Astrocyte of the spinal cord (primary cell): ENCODE data around the gene SNN.

Source experiments
- DNase-seq: peaks from one replicate; pipeline ENCODE4 v3.0.0; 2011; ENCODE audit warnings: low read depth, low spot score
- H3K4me3 ChIP-seq: 2 replicates; pipeline ENCODE4 v1.5.1; 2011; ENCODE audit warnings: low read depth, mild to moderate bottlenecking, low read length, moderate library complexity
- CTCF ChIP-seq: IDR thresholded peaks from 2 replicates; pipeline ENCODE4 v1.5.1; 2012; ENCODE audit warnings: low read depth, mild to moderate bottlenecking, low read length, inconsistent platforms
- in situ Hi-C: cut with HindIII; loops from 2 replicates; pipeline ENCODE4 v1.10.0; 2017; ENCODE audit warnings: low sequenced_read_pairs

Gene SNN

DNA sequence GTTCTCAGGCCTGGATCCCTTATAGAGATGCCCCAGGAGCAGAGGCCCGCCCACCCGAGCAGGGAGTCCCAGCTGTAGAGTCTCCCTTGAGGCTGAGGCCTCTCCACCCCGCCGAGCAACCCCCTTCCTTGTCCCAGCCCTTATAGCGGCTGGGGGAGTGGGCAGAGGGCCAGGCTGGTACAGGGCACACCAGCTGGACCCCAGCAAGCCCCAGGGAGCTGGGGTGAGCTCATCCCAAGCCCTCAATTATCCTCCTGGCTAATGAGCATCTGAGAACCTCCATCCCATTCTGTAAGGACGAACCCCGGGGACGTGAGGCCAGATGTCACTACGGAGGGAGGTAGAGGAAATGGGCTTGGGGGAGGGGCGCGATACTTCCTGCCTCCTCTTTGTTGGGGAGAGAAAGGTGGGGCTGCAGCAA lies 3.2 kb upstream of the SNN start:
- no peak for DNase-seq
- no peak overlapping the region for H3K4me3 ChIP-seq
- no peak for TF ChIP-seq CTCF
- in situ Hi-C loops: no loop called here

GRCh38 chr16:11666103-11667055 lies 1.9 kb upstream of the SNN start:
- no peak for DNase-seq
- TF ChIP-seq CTCF: no peak
- H3K4me3 ChIP-seq: no peak overlapping the region
- in situ Hi-C loops: no loop called here

DNA sequence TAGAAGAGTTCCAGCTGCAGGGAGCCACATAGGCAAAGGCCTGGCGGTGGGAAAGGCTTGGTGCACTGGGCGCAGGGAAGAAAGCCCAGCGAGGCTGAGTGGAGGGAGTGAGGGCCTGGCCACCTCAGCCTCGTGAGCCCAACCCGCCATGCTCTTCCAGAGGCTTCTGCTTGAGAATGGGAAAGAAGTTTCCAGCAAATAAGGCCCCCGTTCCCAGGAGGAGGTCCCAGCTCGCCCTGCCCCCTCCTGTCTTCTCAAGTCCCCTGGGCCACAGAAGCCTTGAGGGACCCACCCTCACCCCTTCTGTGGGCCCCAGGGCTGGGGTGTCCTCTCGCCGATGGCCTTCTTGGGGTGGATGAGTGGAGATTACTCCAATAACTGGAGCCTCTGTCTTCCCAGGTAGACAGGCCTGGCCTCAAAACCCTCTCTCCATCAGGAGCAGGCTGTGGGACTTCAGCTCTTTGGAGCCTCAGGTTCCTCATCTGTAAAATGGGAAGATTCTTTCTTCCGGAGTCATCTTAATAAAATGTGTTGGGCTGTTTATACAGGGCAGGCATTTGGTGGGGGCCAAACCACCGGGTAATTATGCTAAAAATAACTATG lies 933 bp upstream of the SNN start:
- DNase-seq: no peak
- no peak overlapping the region for H3K4me3 ChIP-seq
- in situ Hi-C loops: no loop called here
- TF ChIP-seq CTCF: no peak

DNA sequence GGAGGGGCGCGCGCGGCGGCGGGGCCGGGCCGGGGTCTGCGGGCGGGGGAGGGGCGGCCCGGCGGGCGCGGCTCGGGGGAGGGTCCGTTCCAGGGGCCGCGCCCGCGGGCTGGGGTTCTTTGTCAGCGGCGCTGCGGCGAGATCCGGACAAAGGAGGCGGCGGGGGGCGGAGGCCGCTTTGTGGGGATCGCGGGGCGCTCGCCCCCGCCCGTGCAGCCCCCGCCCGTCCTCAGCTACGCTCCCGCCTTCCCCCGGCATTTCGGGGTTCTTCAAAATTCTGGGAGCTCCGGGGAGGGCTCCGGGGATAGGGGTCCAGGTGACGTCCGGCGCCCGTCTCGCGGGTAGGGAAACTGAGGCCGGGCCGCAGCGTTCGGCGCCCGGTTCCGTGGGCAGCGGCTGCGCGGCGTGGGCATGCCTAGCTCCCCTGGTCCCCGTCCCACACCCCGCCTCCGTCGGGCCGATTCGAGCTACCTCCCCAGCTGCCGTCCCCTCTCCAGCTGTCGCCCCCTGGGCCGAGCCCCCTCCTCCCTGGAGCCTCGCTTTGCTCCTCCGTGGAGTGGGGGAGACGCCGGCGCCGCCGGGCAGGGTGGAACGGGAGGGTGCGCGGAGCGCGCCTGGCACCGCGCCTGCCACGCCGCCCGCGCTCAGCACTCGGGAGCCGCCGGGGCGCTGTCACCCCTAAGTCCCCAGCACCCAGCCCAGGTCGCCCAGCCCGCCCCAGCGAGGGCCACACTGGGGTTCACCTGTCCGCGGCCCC lies 546 bp downstream of the SNN start:
- H3K4me3 ChIP-seq: peak overlapping the region; percentile 61
- DNase-seq: no peak
- in situ Hi-C loops: no loop called here
- no peak for TF ChIP-seq CTCF

- no peak for TF ChIP-seq CTCF
- no peak for DNase-seq
- in situ Hi-C loops: no loop called here
- H3K4me3 ChIP-seq: peak overlapping the region; percentile 61
Observed at GRCh38 chr16:11669380-11670146, 1.3 kb downstream of the SNN start.
